Large intestine (tissue), 12 donors: Measurements from ENCODE around the gene CCDC184. TPM values are rescaled to one million over a fixed set of nuclear protein-coding genes. Genes with fewer than 3 reads are reported as not detected.
A peak's percentile ranks its signal among the peaks of the same experiment; 100 is the strongest.
"Not testable (repeated sequence)": the region's sequence is repeated elsewhere in the genome, so short reads cannot be mapped to it uniquely, and the experiment has no call there.

Experiments
- DNase-seq, 2 donors: peaks; one replicate each; pipeline versions ENCODE4 v3.0.0 to v3.0.0-alpha.2; 2013
- H3K27ac ChIP-seq: one replicate; pipeline ENCODE4 v1.5.1; 2013; ENCODE audit warnings: low read length
- H3K27me3 ChIP-seq: 2 replicates; pipeline ENCODE4 v1.6.1; 2013; ENCODE audit warnings: low read length; ENCODE audit not compliant: control insufficient read depth, insufficient read depth
- H3K36me3 ChIP-seq: 2 replicates; pipeline ENCODE4 v1.6.1; 2013; ENCODE audit warnings: low read length; ENCODE audit not compliant: control insufficient read depth, insufficient read depth
- H3K4me1 ChIP-seq: one replicate; pipeline ENCODE4 v1.6.1; 2013; ENCODE audit warnings: low read length; ENCODE audit not compliant: control insufficient read depth, insufficient read depth
- H3K4me3 ChIP-seq: one replicate; pipeline ENCODE4 v1.5.1; 2013; ENCODE audit warnings: low read length
- H3K9me3 ChIP-seq: one replicate; pipeline ENCODE4 v1.6.1; 2013; ENCODE audit warnings: mild to moderate bottlenecking, low read depth, low read length, moderate library complexity; ENCODE audit not compliant: control insufficient read depth
- WGBS: methylation state at CpG from one replicate; pipeline ENCODE4 v1.1.5; 2013; ENCODE audit warnings: low lambda C conversion rate; ENCODE audit not compliant: insufficient coverage; 5-methylcytosine and 5-hydroxymethylcytosine counted together
- long read RNA-seq, 11 donors: transcript quantifications; one replicate each; lab custom pipeline, GENCODE V29; 2026
- polyA plus RNA-seq: library from polyadenylated mRNA; unstranded; fragments of 120-200 nt; gene quantifications from one replicate; pipeline ENCODE4 v1.2.1, GENCODE V29; 2013

CCDC184 gene
- 3.3 TPM for polyA plus RNA-seq
- long read RNA-seq, donor 1, partial matches to known transcripts, result 0 of 1 reads
- long read RNA-seq, donor 1, other reads (novel, unspliced or antisense), result 0 of 1 reads
- long read RNA-seq, donor 2, partial matches to known transcripts, result 0 of 4 reads
- long read RNA-seq, donor 2, other reads (novel, unspliced or antisense), result 0 of 4 reads
- long read RNA-seq, donor 3, result 0 reads
- long read RNA-seq, donor 4, result 0 reads
- long read RNA-seq, donor 5, transcript CCDC184-201 (1 exons, 2,343 nt), result major isoform, 6 of 6 reads
- long read RNA-seq, donor 5, partial matches to known transcripts, result 0 of 6 reads
- long read RNA-seq, donor 5, other reads (novel, unspliced or antisense), result 0 of 6 reads
- long read RNA-seq, donor 6, transcript CCDC184-201 (1 exons, 2,343 nt), result major isoform, 5 of 5 reads
- long read RNA-seq, donor 6, partial matches to known transcripts, result 0 of 5 reads
- long read RNA-seq, donor 6, other reads (novel, unspliced or antisense), result 0 of 5 reads
- long read RNA-seq, donor 7, partial matches to known transcripts, result 0 of 4 reads
- long read RNA-seq, donor 7, other reads (novel, unspliced or antisense), result 0 of 4 reads
- long read RNA-seq, donor 8, transcript CCDC184-201 (1 exons, 2,343 nt), result major isoform, 6 of 6 reads
- long read RNA-seq, donor 8, partial matches to known transcripts, result 0 of 6 reads
- long read RNA-seq, donor 8, other reads (novel, unspliced or antisense), result 0 of 6 reads
- long read RNA-seq, donor 9, transcript CCDC184-201 (1 exons, 2,343 nt), result major isoform, 6 of 6 reads
- long read RNA-seq, donor 9, partial matches to known transcripts, result 0 of 6 reads
- long read RNA-seq, donor 9, other reads (novel, unspliced or antisense), result 0 of 6 reads
- long read RNA-seq, donor 10, result 0 reads
- long read RNA-seq, donor 11, result 0 reads

- H3K27ac ChIP-seq, result no peak within 1 kb of the TSS
- DNase-seq, result peak; percentile 49 to 76
- no peaks in the 10 kb centered on the region for H3K36me3 ChIP-seq
- H3K4me3 ChIP-seq, result peak within 1 kb of the TSS; percentile 44
- H3K27me3 ChIP-seq, result peaks cover 81% of the 10 kb centered on the region
- peaks cover 17% of the 10 kb centered on the region for H3K4me1 ChIP-seq
- no CpG with 5 or more reads among the region's 61 CpGs for WGBS
- H3K9me3 ChIP-seq, result no peaks in the 10 kb centered on the region
Measured at GRCh38 chr12:48183091-48183875, at the start of gene CCDC184. TSS of gene CCDC184 (plus strand) at chr12:48183644. CDS start at chr12:48184123, 479 bp downstream.

- H3K4me1 ChIP-seq, result no peaks in the 10 kb centered on the region
- no peak overlapping the region for H3K27ac ChIP-seq
- H3K9me3 ChIP-seq, result no peaks in the 10 kb centered on the region
- WGBS, result no CpG with 5 or more reads among the region's 5 CpGs
- DNase-seq, result no peak
- no peaks in the 10 kb centered on the region for H3K27me3 ChIP-seq
- H3K36me3 ChIP-seq, result peaks cover 77% of the 10 kb centered on the region
- no peak overlapping the region for H3K4me3 ChIP-seq
Measured at GRCh38 chr12:48135027-48135426, 48.4 kb upstream of the CCDC184 start.

GRCh38 chr12:48142818-48143674, 40.4 kb upstream of the CCDC184 start:
- H3K4me3 ChIP-seq, result no peak overlapping the region
- no CpG with 5 or more reads among the region's 7 CpGs for WGBS
- no peak overlapping the region for H3K27ac ChIP-seq
- no peaks in the 10 kb centered on the region for H3K9me3 ChIP-seq
- no peaks in the 10 kb centered on the region for H3K4me1 ChIP-seq
- DNase-seq, result no peak
- no peaks in the 10 kb centered on the region for H3K27me3 ChIP-seq
- H3K36me3 ChIP-seq, result peaks cover 89% of the 10 kb centered on the region

GRCh38 chr12:48143898-48144297, 39.5 kb upstream of the CCDC184 start:
- peaks cover 89% of the 10 kb centered on the region for H3K36me3 ChIP-seq

GRCh38 chr12:48145981-48146380, 37.5 kb upstream of the CCDC184 start:
- H3K4me3 ChIP-seq, result no peak overlapping the region
- H3K9me3 ChIP-seq, result no peaks in the 10 kb centered on the region
- peaks cover 89% of the 10 kb centered on the region for H3K36me3 ChIP-seq
- no peaks in the 10 kb centered on the region for H3K27me3 ChIP-seq
- no peak for DNase-seq
- no peak overlapping the region for H3K27ac ChIP-seq
- H3K4me1 ChIP-seq, result no peaks in the 10 kb centered on the region
- no CpG with 5 or more reads among the region's 1 CpG for WGBS

More at GRCh38 chr12:48143898-48144297, 39.5 kb upstream of the CCDC184 start:
- H3K9me3 ChIP-seq, result no peaks in the 10 kb centered on the region
- no peak overlapping the region for H3K4me3 ChIP-seq
- H3K27me3 ChIP-seq, result no peaks in the 10 kb centered on the region
- H3K27ac ChIP-seq, result no peak overlapping the region
- no peak for DNase-seq
- WGBS, result no CpG with 5 or more reads among the region's 2 CpGs
- no peaks in the 10 kb centered on the region for H3K4me1 ChIP-seq

DNA sequence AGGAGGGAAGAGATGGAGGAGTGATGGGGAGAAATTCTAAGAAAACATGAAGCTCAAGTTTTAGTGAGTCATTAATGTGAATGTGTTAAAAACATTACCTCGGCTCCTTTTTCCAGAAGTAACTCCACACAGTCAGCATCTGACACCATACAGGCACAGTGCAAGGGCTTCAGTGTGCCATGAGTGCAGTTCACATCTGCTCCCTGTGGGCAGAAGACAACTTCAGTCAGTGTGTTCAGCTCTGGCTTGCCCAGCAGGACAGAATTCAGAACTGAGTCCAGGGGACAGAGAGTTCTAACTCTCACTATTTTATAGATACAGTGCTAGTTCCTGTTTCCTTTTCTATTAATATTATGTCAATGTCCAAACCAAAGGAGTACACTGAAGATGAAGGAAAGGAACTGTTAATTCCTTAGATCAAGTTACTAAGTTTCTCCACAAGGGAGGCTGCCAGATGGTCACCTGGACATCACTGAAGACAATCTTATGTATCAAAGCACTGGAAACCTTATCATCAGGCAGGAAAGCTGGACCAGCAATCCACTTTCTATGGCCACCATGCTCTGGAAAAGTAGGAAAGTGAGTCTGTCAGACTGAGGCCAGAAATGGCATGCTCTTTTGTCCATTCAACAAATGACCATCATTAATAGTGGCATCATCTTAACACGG, 32.2 kb upstream of the CCDC184 start:
- H3K36me3 ChIP-seq, result peaks cover 61% of the 10 kb centered on the region
- no peak overlapping the region for H3K4me3 ChIP-seq
- H3K27me3 ChIP-seq, result no peaks in the 10 kb centered on the region
- H3K27ac ChIP-seq, result no peak overlapping the region
- WGBS, result no CpG with 5 or more reads among the region's 2 CpGs
- DNase-seq, result no peak
- H3K4me1 ChIP-seq, result peaks cover 2% of the 10 kb centered on the region
- no peaks in the 10 kb centered on the region for H3K9me3 ChIP-seq

DNA sequence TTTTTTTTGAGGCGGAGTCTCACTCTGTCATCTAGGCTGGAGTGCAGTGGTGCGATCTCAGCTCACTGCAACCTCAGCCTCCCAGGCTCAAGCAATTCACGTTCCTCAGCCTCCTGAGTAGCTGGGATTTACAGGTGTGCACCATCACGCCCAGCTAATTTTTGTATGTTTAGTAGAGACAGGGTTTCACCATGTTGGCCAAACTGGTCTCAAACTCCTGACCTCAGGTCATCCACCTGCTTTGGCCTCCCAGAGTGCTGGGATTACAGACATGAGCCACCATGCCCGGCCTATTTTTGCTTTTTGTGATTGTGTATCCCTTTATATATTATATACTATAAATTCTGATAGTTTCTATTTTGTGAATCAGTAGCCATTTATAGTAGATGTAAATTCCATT, 27.7 kb upstream of the CCDC184 start:
- H3K27me3 ChIP-seq, H3K4me3 ChIP-seq, DNase-seq, H3K27ac ChIP-seq, H3K9me3 ChIP-seq: not testable (repeated sequence)
- Histone ChIP-seq H3K4me1 (peaks cover 10% of the 10 kb centered on the region), H3K36me3 (peaks cover 22% of the 10 kb centered on the region)
- WGBS, result no CpG with 5 or more reads among the region's 5 CpGs

GRCh38 chr12:48156652-48157017, 26.8 kb upstream of the CCDC184 start:
- H3K27me3 ChIP-seq, result no peaks in the 10 kb centered on the region
- no CpG with 5 or more reads among the region's 8 CpGs for WGBS

More at GRCh38 chr12:48156652-48157017, 26.8 kb upstream of the CCDC184 start:
- H3K4me3 ChIP-seq, result peak overlapping the region; percentile 98
- DNase-seq, result no peak
- H3K4me1 ChIP-seq, result peaks cover 10% of the 10 kb centered on the region
- H3K36me3 ChIP-seq, result peaks cover 14% of the 10 kb centered on the region
- H3K9me3 ChIP-seq, result no peaks in the 10 kb centered on the region
- H3K27ac ChIP-seq, result peak overlapping the region; percentile 98
